ENCODE measurements around the gene SLC38A3. TPM values are rescaled to one million over a fixed set of nuclear protein-coding genes. Genes with fewer than 3 reads are reported as not detected.

Gene SLC38A3
- total and polyA plus RNA-seq, 2 donors (not counting 3 experiments of a cell fraction or from before 2014, with no cell fraction given): 0.60 to 1.1 TPM

GRCh38 chr3:50220109-50220508 lies 15.0 kb downstream of the SLC38A3 start:
- H3K27ac ChIP-seq (ENCODE audit: insufficient read depth, low read depth, low read length): no peak overlapping the region
- no TSS peak for BruUV-seq (replicated peaks)
- no peaks in the 10 kb centered on the region for H3K4me1 ChIP-seq (ENCODE audit: control insufficient read depth, extremely low read depth, insufficient read depth, low read length)
- no peak overlapping the region for H3K4me3 ChIP-seq (replicated peaks in 1 of 3; ENCODE audit: insufficient read depth in 1 of 3, low read depth in 1 of 3, low read length in 3 of 3)
- CTCF ChIA-PET: interaction anchor here (0.8 to 7.3 kb wide), 4 partner anchors 11 to 50 kb away, joined by 3 to 55 read pairs (median 9); partner anchors contain the start of gene SLC38A3
- H3K27me3 ChIP-seq (ENCODE audit: control insufficient read depth in 2 of 2, insufficient read depth in 2 of 2, low read length in 2 of 2): no peaks in the 10 kb centered on the region
- no peak overlapping the region for H2AFZ ChIP-seq (ENCODE audit: low read depth, low read length)
- dilution Hi-C loops (cut with MboI; ENCODE audit: extremely low pct_ligation_motif_present, low sequenced_read_pairs) (no loop called here), intact Hi-C loops (cut with micrococcal nuclease) (no loop called here)
- H3K4me2 ChIP-seq (ENCODE audit: insufficient read depth, low read length): no peak overlapping the region
- no peaks in the 10 kb centered on the region for H4K20me1 ChIP-seq (replicated peaks; ENCODE audit: control insufficient read depth, extremely low read depth, insufficient read depth, low read length)
- POLR2A ChIA-PET: no interaction called here
- H3K9me1 ChIP-seq (replicated peaks; ENCODE audit: control insufficient read depth, extremely low read depth, insufficient read depth, low read length): no peaks in the 10 kb centered on the region
- H3K36me3 ChIP-seq (ENCODE audit: control insufficient read depth in 2 of 2, extremely low read depth in 1 of 2, insufficient read depth in 2 of 2, low read length in 2 of 2): no peaks in the 10 kb centered on the region
- no peaks in the 10 kb centered on the region for H3K9me3 ChIP-seq (replicated peaks; ENCODE audit: control insufficient read depth, insufficient read depth, low read length)
- no peaks in the 10 kb centered on the region for H3K79me2 ChIP-seq (ENCODE audit: control insufficient read depth, insufficient read depth, low read length)
- no peak for FAIRE-seq
- no peak overlapping the region for H3K9ac ChIP-seq (replicated peaks; ENCODE audit: extremely low read depth, insufficient read depth, low read length)
- no peak for DNase-seq (ENCODE audit: low read depth, low spot score)
- no peak for TF ChIP-seq POLR2A (IDR thresholded peaks at IDR 0.05; ENCODE audit: low read depth, low read length)
- no peak for TF ChIP-seq JUN (IDR thresholded peaks at IDR 0.05; ENCODE audit: borderline replicate concordance, insufficient read depth, insufficient read length, low read depth)
- TF ChIP-seq EZH2 (IDR thresholded peaks at IDR 0.05; ENCODE audit: borderline replicate concordance, low read depth, low read length, severe bottlenecking): no peak
- TF ChIP-seq, protein P1, sequence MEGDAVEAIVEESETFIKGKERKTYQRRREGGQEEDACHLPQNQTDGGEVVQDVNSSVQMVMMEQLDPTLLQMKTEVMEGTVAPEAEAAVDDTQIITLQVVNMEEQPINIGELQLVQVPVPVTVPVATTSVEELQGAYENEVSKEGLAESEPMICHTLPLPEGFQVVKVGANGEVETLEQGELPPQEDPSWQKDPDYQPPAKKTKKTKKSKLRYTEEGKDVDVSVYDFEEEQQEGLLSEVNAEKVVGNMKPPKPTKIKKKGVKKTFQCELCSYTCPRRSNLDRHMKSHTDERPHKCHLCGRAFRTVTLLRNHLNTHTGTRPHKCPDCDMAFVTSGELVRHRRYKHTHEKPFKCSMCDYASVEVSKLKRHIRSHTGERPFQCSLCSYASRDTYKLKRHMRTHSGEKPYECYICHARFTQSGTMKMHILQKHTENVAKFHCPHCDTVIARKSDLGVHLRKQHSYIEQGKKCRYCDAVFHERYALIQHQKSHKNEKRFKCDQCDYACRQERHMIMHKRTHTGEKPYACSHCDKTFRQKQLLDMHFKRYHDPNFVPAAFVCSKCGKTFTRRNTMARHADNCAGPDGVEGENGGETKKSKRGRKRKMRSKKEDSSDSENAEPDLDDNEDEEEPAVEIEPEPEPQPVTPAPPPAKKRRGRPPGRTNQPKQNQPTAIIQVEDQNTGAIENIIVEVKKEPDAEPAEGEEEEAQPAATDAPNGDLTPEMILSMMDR (IDR thresholded peaks at IDR 0.05; ENCODE audit: extremely low read depth in 1 of 2, insufficient read depth in 1 of 2, low read depth in 1 of 2, low read length in 2 of 2): no peak
- TF ChIP-seq POLR2AphosphoS5 (IDR thresholded peaks at IDR 0.05; ENCODE audit: insufficient read depth, low read depth, low read length): no peak
- TF ChIP-seq FOS (IDR thresholded peaks at IDR 0.05; ENCODE audit: borderline replicate concordance, insufficient read depth, low read length): no peak
- no peak for TF ChIP-seq MAX (IDR thresholded peaks at IDR 0.05; ENCODE audit: insufficient read depth, insufficient read length)
- TF ChIP-seq GATA2 (IDR thresholded peaks at IDR 0.05; ENCODE audit: insufficient read depth, insufficient read length, low read depth, low read length): no peak
- TF ChIP-seq MYC (IDR thresholded peaks at IDR 0.05; ENCODE audit: low read depth, low read length): no peak
